GM23248 (cell line): ENCODE data around the gene PLXNB3.
"Not testable (repeated sequence)": the region's sequence is repeated elsewhere in the genome, so short reads cannot be mapped to it uniquely, and the experiment has no call there.

Source experiments
- EZH2 ChIP-seq: fragments of 200-600 bp; sonication (generic); IDR thresholded peaks from 2 replicates; pipeline ENCODE4 v1.6.1; 2018; ENCODE audit warnings: antibody characterized with exemption, mild to moderate bottlenecking; ENCODE audit not compliant: insufficient read depth, poor library complexity, severe bottlenecking
- EZH2phosphoT487 ChIP-seq: fragments of 200-600 bp; sonication (generic); IDR thresholded peaks from 2 replicates; pipeline ENCODE4 v1.6.1; 2018; ENCODE audit warnings: antibody characterized with exemption, moderate library complexity, mild to moderate bottlenecking, low read depth; ENCODE audit not compliant: insufficient read depth

DNA sequence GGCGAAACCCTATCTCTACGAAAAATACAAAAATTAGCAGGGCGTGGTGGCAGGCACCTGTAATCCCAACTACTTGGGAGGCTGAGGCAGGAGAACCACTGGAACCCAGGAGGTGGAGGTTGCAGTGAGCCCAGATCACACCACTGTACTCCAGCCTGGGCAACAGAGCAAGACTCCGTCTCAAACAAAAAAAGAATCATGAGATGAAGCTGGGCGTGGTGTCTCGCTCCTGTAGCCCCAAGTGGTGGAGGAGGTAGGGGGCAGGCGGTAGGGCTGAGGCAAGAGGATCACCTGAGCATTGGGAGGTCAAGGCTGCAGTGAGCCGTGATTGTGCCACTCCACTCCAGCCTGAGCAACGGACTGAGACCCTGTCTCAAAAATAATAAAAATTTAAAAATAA, 54.0 kb downstream of the PLXNB3 start:
- not testable (repeated sequence) for TF ChIP-seq EZH2, EZH2phosphoT487
